IPS-NIHi7 (cell line): ENCODE measurements around the gene SPATS2L.

Experiments used
- DNase-seq: peaks from one replicate; pipeline ENCODE4 v3.0.0; 2012; ENCODE audit warnings: mixed read lengths; ENCODE audit errors: extremely low spot score

Gene SPATS2L

DNA sequence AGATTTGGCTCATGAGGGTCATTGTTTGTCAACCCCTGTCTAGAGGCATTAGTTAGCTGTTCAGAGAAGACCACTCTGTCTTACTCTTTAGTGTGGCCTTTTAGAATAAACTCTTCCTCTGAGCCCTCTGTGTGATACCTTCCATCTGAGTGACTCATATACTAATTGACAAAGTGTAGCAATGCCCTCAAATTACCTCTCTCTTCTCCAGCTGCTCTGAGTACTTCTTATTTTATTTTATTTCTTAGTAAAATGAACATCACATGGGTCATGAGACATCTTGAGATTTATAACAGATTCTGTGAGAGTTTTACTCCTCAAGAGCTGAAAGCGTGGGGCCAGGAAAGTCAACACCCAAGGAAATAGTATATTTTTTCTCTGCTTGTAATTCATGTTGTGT is 136.0 kb downstream of the SPATS2L start:
- DNase-seq: no peak

DNA sequence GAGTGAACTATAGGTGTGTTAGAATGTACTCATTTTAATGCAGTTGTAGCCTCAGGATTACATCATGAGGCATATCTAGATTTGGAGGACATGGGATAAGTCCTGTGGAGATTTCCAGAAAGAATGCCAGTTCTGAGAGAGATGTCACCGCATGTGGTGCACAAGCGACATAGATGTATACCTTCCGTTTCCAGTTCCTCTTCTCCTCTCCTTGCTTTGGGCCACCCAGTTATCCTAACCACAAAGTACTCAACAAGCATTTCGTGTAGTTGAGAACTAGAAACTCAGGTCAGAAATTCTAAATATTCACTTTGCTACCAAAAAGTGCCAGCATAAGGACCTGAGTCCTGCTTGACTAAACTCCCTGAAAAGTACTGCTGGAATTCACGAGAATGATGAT is 136.9 kb downstream of the SPATS2L start:
- DNase-seq: no peak

DNA sequence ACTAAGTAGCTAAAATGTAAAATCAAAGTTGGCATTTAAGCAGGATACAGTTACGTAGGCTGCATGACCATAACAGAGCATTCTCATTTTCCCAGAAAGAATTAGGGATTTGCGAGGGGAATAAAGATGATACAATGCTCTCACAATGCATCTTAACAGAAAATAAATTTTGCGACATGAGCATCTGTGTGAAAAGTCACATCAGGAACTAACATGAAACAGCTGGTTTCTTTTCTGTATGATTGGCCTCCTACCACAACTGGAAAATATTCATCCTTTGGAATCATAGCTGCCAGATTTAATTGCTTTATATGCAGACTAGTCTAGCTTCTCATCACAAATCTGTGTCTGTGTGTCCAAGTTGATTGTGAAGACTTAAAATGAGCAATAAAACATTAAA is 137.4 kb downstream of the SPATS2L start:
- DNase-seq: no peak

DNA sequence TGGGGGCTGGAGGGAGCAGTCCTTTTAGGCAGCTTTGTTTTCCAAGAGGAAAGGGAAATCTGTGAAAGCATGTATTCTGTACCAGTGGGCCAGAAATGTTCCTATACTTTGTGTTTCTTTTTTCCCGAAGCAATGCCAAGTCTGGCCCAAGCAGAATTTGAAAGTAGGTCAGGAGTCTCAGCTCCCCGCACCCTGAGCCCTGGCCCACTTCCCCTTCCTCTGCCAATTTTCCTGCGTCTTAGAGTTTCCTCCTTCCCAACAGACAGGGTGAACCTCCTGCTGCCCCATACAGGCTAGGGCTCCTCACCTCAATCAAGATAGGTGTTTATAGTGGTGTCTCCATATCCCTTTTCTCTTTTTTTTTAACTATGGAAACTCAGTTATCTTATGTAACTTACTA is 138.0 kb downstream of the SPATS2L start:
- DNase-seq: no peak

- no peak for DNase-seq
Measured at GRCh38 chr2:200445284-200445683, 138.8 kb downstream of the SPATS2L start.

- no peak for DNase-seq
Measured at GRCh38 chr2:200446612-200447011, 140.1 kb downstream of the SPATS2L start.

DNA sequence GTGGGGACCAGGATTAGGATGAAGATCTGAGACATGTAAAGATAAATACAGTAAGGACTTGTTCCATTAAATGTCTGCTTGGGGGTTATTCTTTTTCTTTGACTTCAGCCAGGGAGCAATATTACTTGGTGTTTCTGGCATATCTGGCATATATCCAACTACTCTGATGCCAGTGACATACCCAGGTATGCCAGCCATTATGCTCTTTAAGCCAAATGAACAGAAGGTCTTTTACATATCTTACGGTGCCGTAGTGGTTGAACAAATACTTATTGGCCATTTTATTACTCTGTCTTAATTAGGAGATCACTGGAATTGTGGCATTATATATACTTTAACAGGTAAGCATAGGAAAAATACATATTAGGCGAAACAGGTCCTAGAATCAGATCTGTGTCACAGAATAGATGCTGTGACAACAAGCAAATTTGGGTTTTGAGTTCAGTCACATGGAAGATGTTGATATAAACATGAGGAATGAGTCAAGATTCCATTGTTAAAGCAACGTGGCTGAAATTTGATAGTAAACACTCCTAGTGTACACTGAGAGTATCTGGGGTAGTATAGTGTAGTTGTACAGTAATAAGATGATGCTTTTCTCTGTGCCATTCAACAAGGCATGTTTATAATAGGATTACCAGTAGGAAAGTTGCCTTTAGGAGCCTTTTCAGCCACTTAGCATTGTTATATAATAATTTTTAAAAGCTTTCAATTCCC is 140.8 kb downstream of the SPATS2L start:
- no peak for DNase-seq

- DNase-seq: no peak
Measured at GRCh38 chr2:200448455-200448854, 142.0 kb downstream of the SPATS2L start.

DNA sequence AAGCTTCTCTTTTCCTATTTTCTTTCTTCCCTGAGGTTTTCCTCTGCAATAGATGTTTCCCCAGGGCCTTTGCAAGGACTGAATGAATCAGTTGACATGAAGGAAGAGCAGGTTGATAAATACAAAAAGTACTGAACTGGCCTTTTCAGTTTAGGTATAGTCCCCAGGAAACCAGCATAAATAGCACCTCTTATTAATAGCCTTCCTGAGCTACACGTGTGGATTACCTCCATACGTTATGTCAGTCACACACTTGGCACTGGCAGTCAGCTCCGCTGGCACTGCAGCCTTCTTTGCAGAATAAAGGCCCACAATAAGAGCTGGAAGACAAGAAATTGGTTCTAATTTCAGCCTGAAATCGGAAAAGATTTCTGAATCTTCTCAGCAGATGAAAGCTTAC is 142.7 kb downstream of the SPATS2L start:
- DNase-seq: no peak

- DNase-seq: no peak
Measured at GRCh38 chr2:200450288-200450687, 143.8 kb downstream of the SPATS2L start.

- DNase-seq: no peak
Measured at GRCh38 chr2:200451511-200451910, 145.0 kb downstream of the SPATS2L start.

GRCh38 chr2:200452377-200452776 is 145.9 kb downstream of the SPATS2L start:
- DNase-seq: no peak

- DNase-seq: no peak
Measured at GRCh38 chr2:200453142-200453852, 146.8 kb downstream of the SPATS2L start.

DNA sequence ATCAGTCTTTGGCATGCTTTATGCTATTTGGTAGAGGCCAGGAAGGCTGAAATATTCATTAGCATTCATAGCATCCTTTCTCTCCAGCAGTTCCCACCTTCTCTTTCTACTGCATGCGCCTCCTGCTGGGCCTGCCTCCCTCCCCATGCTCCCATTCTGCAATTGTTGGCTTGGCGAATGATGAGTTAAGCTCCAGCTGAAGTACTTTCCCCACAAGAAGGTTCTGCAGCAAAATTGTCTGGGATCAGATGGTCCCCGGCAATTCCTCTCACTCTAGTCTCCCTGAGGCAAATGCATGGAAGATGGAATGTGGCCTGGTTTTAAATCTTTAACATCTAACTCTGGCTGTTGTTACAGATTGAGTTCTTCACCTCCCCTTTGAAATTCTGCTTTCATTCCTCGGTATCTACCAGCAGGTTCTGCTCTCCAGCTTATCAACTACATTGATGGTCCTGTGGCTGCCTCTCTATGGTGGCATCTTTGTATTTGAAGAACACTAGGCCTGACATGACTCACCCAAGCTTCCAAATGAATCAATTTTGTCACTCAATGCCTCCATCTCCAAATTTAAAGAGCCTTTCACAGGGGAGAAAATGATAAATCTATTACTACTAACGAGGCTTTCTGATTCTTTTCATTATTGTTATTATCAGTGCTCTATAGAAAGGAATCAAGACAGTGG is 147.5 kb downstream of the SPATS2L start:
- DNase-seq: no peak

- no peak for DNase-seq
Measured at GRCh38 chr2:200454927-200455801, 148.7 kb downstream of the SPATS2L start.

- no peak for DNase-seq
Measured at GRCh38 chr2:200455958-200456421, 149.5 kb downstream of the SPATS2L start.

- DNase-seq: no peak
Measured at GRCh38 chr2:200456567-200456966, 150.1 kb downstream of the SPATS2L start.

GRCh38 chr2:200459101-200459500 is 152.6 kb downstream of the SPATS2L start:
- no peak for DNase-seq

GRCh38 chr2:200461846-200462710 is 155.6 kb downstream of the SPATS2L start:
- no peak for DNase-seq

- no peak for DNase-seq
Measured at GRCh38 chr2:200463452-200463851, 157.0 kb downstream of the SPATS2L start.
